Activated naive CD8-positive, alpha-beta T cell treated with anti-CD3 and anti-CD28 coated beads, Interleukin-2, amount 10 ng/mL, durations not matched to agents 7 days and 5 days (primary cell): ENCODE measurements around the gene PSMA1. TPM values are rescaled to one million over a fixed set of nuclear protein-coding genes. Genes with fewer than 3 reads are reported as not detected.

ENCODE experiments used
- ATAC-seq: fragments of 150-1000 bp; cut with Tn5 transposase; one replicate; pipeline ENCODE4 v1.10.0; 2021; ENCODE audit warnings: low read depth, moderate library complexity
- POLR2A ChIA-PET: fragments of 350-600 bp; sonication (Branson Sonifier 250); formaldehyde crosslinking; loops from one replicate; lab custom pipeline; 2021; ENCODE audit warnings: antibody characterized with exemption; lab: Charles Lee
- DNase-seq: peaks from one replicate; pipeline ENCODE4 v3.0.0; 2021
- H3K27ac Mint-ChIP-seq: one replicate; pipeline ENCODE4 v1.8.0; 2022; ENCODE audit warnings: mild to moderate bottlenecking, mixed read lengths
- H3K27me3 Mint-ChIP-seq: one replicate; pipeline ENCODE4 v1.8.0; 2022; ENCODE audit warnings: mild to moderate bottlenecking, moderate library complexity, mixed read lengths
- H3K36me3 Mint-ChIP-seq: one replicate; pipeline ENCODE4 v1.8.0; 2021; ENCODE audit warnings: mild to moderate bottlenecking, mixed read lengths
- H3K4me1 Mint-ChIP-seq: one replicate; pipeline ENCODE4 v1.8.0; 2021; ENCODE audit warnings: mixed read lengths
- H3K4me3 Mint-ChIP-seq: one replicate; pipeline ENCODE4 v1.8.0; 2022; ENCODE audit warnings: mild to moderate bottlenecking, moderate library complexity, mixed read lengths
- H3K9me3 Mint-ChIP-seq: one replicate; pipeline ENCODE4 v1.8.0; 2021; ENCODE audit warnings: mixed read lengths
- total RNA-seq, 2 experiments: library from RNA; stranded (reverse); gene quantifications; one replicate each; pipeline ENCODE4 v1.2.3, GENCODE V29; 2021

PSMA1 gene
- total RNA-seq, 2 experiments from 2014 or later: 181 to 189 TPM

- DNase-seq (no peak), ATAC-seq (no peak)
- peak overlapping the region; percentile 90 for H3K27ac Mint-ChIP-seq
- H3K9me3 Mint-ChIP-seq: no peaks in the 10 kb centered on the region
- POLR2A ChIA-PET: interaction anchor here (0.6 to 2.7 kb wide), 14 partner anchors 11 to 385 kb away, joined by 3 to 29 read pairs (median 4); partner anchors contain the start of genes COPB1, CYP2R1 and PDE3B
- peak overlapping the region; percentile 84 for H3K4me3 Mint-ChIP-seq
- H3K27me3 Mint-ChIP-seq: no peaks in the 10 kb centered on the region
- peaks cover 16% of the 10 kb centered on the region for H3K4me1 Mint-ChIP-seq
- H3K36me3 Mint-ChIP-seq: peaks cover 14% of the 10 kb centered on the region
These were observed 563 bp upstream of the PSMA1 start for GRCh38 chr11:14520747-14521151.

- ATAC-seq (peak; percentile 15), DNase-seq (no peak)
- no peaks in the 10 kb centered on the region for H3K9me3 Mint-ChIP-seq
- no peaks in the 10 kb centered on the region for H3K27me3 Mint-ChIP-seq
- H3K4me3 Mint-ChIP-seq: peak overlapping the region; percentile 84
- peaks cover 19% of the 10 kb centered on the region for H3K4me1 Mint-ChIP-seq
- POLR2A ChIA-PET: interaction anchor here (1.1 to 2.7 kb wide), 8 partner anchors 18 to 386 kb away, joined by 3 to 29 read pairs (median 9); partner anchors contain the start of genes COPB1, CYP2R1 and PDE3B
- H3K27ac Mint-ChIP-seq: peak overlapping the region; percentile 90
- H3K36me3 Mint-ChIP-seq: peaks cover 17% of the 10 kb centered on the region
These were observed 629 bp downstream of the PSMA1 start for GRCh38 chr11:14519597-14519916.

GRCh38 chr11:14518820-14519219 is 1.4 kb downstream of the PSMA1 start:
- peak overlapping the region; percentile 90 for H3K27ac Mint-ChIP-seq
- POLR2A ChIA-PET: interaction anchor here (2.2 to 2.7 kb wide), 2 partner anchors 18 to 387 kb away, joined by 14 to 29 read pairs; partner anchors contain the start of gene COPB1
- peaks cover 18% of the 10 kb centered on the region for H3K36me3 Mint-ChIP-seq
- no peak for ATAC-seq
- DNase-seq: no peak
- H3K9me3 Mint-ChIP-seq: no peaks in the 10 kb centered on the region
- peaks cover 19% of the 10 kb centered on the region for H3K4me1 Mint-ChIP-seq
- H3K4me3 Mint-ChIP-seq: peak overlapping the region; percentile 84
- no peaks in the 10 kb centered on the region for H3K27me3 Mint-ChIP-seq

- Mint-ChIP-seq H3K27me3 (no peaks in the 10 kb centered on the region), H3K27ac (no peak overlapping the region), H3K4me1 (peaks cover 29% of the 10 kb centered on the region), H3K36me3 (peaks cover 37% of the 10 kb centered on the region), H3K9me3 (no peaks in the 10 kb centered on the region), H3K4me3 (no peak overlapping the region)
- DNase-seq: no peak
- POLR2A ChIA-PET: interaction anchor here (0.5 kb wide), 1 partner anchor 172 kb away, joined by 5 read pairs; no protein-coding TSS in a partner anchor
- no peak for ATAC-seq
These were observed 6.4 kb downstream of the PSMA1 start for GRCh38 chr11:14513800-14514199.

GRCh38 chr11:14506532-14506931 is 13.7 kb downstream of the PSMA1 start:
- ATAC-seq: no peak
- Mint-ChIP-seq H3K4me3 (no peak overlapping the region), H3K36me3 (peaks cover 42% of the 10 kb centered on the region), H3K27me3 (no peaks in the 10 kb centered on the region), H3K9me3 (no peaks in the 10 kb centered on the region), H3K27ac (no peak overlapping the region), H3K4me1 (peaks cover 21% of the 10 kb centered on the region)
- no peak for DNase-seq
- POLR2A ChIA-PET: no interaction called here

- H3K27ac Mint-ChIP-seq: no peak overlapping the region
- H3K4me1 Mint-ChIP-seq: peaks cover 16% of the 10 kb centered on the region
- POLR2A ChIA-PET: interaction anchor here (0.7 to 3.8 kb wide), 4 partner anchors 10 to 394 kb away, joined by 3 to 29 read pairs (median 4); partner anchors contain the start of gene PSMA1
These were observed 17.2 kb downstream of the PSMA1 start for GRCh38 chr11:14503023-14503422.

GRCh38 chr11:14502039-14502438 is 18.1 kb downstream of the PSMA1 start:
- Mint-ChIP-seq H3K9me3 (peaks cover 1% of the 10 kb centered on the region), H3K27me3 (no peaks in the 10 kb centered on the region), H3K27ac (no peak overlapping the region), H3K4me1 (peaks cover 22% of the 10 kb centered on the region), H3K36me3 (peaks cover 31% of the 10 kb centered on the region), H3K4me3 (no peak overlapping the region)
- no peak for DNase-seq
- no peak for ATAC-seq
- POLR2A ChIA-PET: interaction anchor here (3.8 kb wide), 1 partner anchor 18 kb away, joined by 29 read pairs; the partner anchor contains the start of gene PSMA1

More at GRCh38 chr11:14503023-14503422, 17.2 kb downstream of the PSMA1 start:
- H3K36me3 Mint-ChIP-seq: peaks cover 28% of the 10 kb centered on the region
- H3K4me3 Mint-ChIP-seq: no peak overlapping the region
- H3K27me3 Mint-ChIP-seq: no peaks in the 10 kb centered on the region
- DNase-seq: no peak
- no peak for ATAC-seq
- no peaks in the 10 kb centered on the region for H3K9me3 Mint-ChIP-seq

GRCh38 chr11:14500181-14500651 is 20.0 kb downstream of the PSMA1 start:
- Mint-ChIP-seq H3K4me3 (peak overlapping the region; percentile 96), H3K27me3 (no peaks in the 10 kb centered on the region), H3K9me3 (peaks cover 1% of the 10 kb centered on the region), H3K27ac (peak overlapping the region; percentile 97), H3K4me1 (peaks cover 24% of the 10 kb centered on the region), H3K36me3 (peaks cover 35% of the 10 kb centered on the region)
- POLR2A ChIA-PET: interaction anchor here (0.7 to 3.8 kb wide), 9 partner anchors 15 to 406 kb away, joined by 3 to 29 read pairs (median 5); partner anchors contain the start of genes CYP2R1 and PSMA1
- DNase-seq: peak; percentile 49
- ATAC-seq: peak; percentile 51

GRCh38 chr11:14499560-14500180 is 20.5 kb downstream of the PSMA1 start, which contains the start of gene COPB1:
TSS of gene COPB1 (minus strand) at chr11:14499811. CDS start at chr11:14498928, 883 bp downstream.
- Mint-ChIP-seq H3K27me3 (no peaks in the 10 kb centered on the region), H3K4me3 (peak within 1 kb of the TSS; percentile 96), H3K4me1 (peaks cover 24% of the 10 kb centered on the region), H3K36me3 (peaks cover 39% of the 10 kb centered on the region), H3K27ac (peak within 1 kb of the TSS; percentile 97), H3K9me3 (peaks cover 1% of the 10 kb centered on the region)
- ATAC-seq (peak; percentile 87), DNase-seq (peak; percentile 93)
- POLR2A ChIA-PET: interaction anchor here (0.7 to 3.8 kb wide), 9 partner anchors 15 to 799 kb away, joined by 3 to 29 read pairs (median 5); partner anchors contain the start of genes CYP2R1 and PSMA1

- Mint-ChIP-seq H3K36me3 (peaks cover 37% of the 10 kb centered on the region), H3K27me3 (no peaks in the 10 kb centered on the region), H3K27ac (peak overlapping the region; percentile 97), H3K9me3 (peaks cover 1% of the 10 kb centered on the region), H3K4me1 (peaks cover 24% of the 10 kb centered on the region), H3K4me3 (peak overlapping the region; percentile 96)
- no peak for DNase-seq
- ATAC-seq: peak; percentile 40
- POLR2A ChIA-PET: interaction anchor here (0.7 to 3.8 kb wide), 8 partner anchors 14 to 798 kb away, joined by 3 to 29 read pairs (median 6); partner anchors contain the start of genes CYP2R1 and PSMA1
These were observed 21.0 kb downstream of the PSMA1 start for GRCh38 chr11:14499178-14499559.

GRCh38 chr11:14480716-14481115 is 39.5 kb downstream of the PSMA1 start:
- POLR2A ChIA-PET: no interaction called here
- H3K36me3 Mint-ChIP-seq: peaks cover 30% of the 10 kb centered on the region
- no peak overlapping the region for H3K4me3 Mint-ChIP-seq
- no peak for ATAC-seq
- H3K9me3 Mint-ChIP-seq: no peaks in the 10 kb centered on the region
- DNase-seq: no peak
- H3K4me1 Mint-ChIP-seq: peaks cover 13% of the 10 kb centered on the region
- no peaks in the 10 kb centered on the region for H3K27me3 Mint-ChIP-seq
- no peak overlapping the region for H3K27ac Mint-ChIP-seq

GRCh38 chr11:14471127-14471526 is 49.1 kb downstream of the PSMA1 start:
- POLR2A ChIA-PET: no interaction called here
- ATAC-seq: no peak
- DNase-seq: no peak
- Mint-ChIP-seq H3K4me3 (no peak overlapping the region), H3K27ac (no peak overlapping the region), H3K27me3 (no peaks in the 10 kb centered on the region), H3K9me3 (no peaks in the 10 kb centered on the region), H3K36me3 (peaks cover 73% of the 10 kb centered on the region), H3K4me1 (peaks cover 9% of the 10 kb centered on the region)

- no peaks in the 10 kb centered on the region for H3K27me3 Mint-ChIP-seq
- DNase-seq (no peak), ATAC-seq (no peak)
- H3K36me3 Mint-ChIP-seq: peaks cover 30% of the 10 kb centered on the region
- H3K9me3 Mint-ChIP-seq: no peaks in the 10 kb centered on the region
- POLR2A ChIA-PET: no interaction called here
- no peaks in the 10 kb centered on the region for H3K4me1 Mint-ChIP-seq
- no peak overlapping the region for H3K4me3 Mint-ChIP-seq
- H3K27ac Mint-ChIP-seq: no peak overlapping the region
These were observed 56.6 kb downstream of the PSMA1 start for GRCh38 chr11:14463623-14464022.
